ENCODE results near the gene CWF19L1. TPM values are rescaled to one million over a fixed set of nuclear protein-coding genes. Genes with fewer than 3 reads are reported as not detected.

The CWF19L1 gene
- total RNA-seq, 4 donors from 2014 or later = 17.1 to 21.1 (median 19.3) TPM

DNA sequence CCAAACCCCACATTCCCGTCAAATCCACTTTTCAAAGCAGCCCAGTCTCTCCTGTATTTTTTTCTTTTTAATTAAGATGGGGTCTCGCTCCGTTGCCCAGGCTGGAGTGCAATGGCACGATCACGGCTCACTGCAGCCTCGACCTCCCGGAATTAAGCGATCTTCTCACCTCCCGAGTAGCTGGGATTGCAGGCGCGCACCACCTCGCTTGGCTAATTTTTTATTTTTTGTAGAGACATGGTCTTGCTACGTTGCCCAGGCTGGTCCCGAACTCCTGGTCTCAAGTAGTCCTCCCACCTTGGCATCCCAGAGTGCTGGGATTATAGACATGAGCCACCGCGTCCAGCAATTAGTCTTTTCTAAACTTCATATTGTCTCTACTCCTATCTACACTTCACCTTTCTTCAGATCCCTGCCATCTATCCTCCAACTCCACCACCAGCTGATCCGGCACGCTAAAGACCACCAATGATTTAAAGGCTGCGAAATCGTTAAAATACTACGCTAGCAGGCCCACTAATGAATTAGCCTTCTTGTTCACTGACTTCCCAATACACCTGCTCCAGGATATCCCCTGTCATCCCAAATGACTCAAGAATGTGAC lies 37.5 kb downstream of the CWF19L1 start:
- 52 to 57% methylated on average over 21 of the region's 21 CpGs for WGBS, 2 donors
- Histone ChIP-seq H3K9me3 (no peaks in the 10 kb centered on the region), H3K36me3 (peaks cover 10 to 18% of the 10 kb centered on the region in 2 donors), H3K27ac (peak overlapping the region; percentile 19 to 72 (median 56)), H3K4me1 (peaks cover 0 to 13% of the 10 kb centered on the region in 2 donors), H3K4me3 (replicated peaks in 1 of 3) (peak overlapping the region; percentile 83 to 100 (median 97)), H3K27me3 (no peaks in the 10 kb centered on the region)
- intact Hi-C loops (cut with DNase I) = no loop called here
- no peak for TF ChIP-seq POLR2A (IDR thresholded peaks at IDR 0.05)
- TF ChIP-seq, protein P1, sequence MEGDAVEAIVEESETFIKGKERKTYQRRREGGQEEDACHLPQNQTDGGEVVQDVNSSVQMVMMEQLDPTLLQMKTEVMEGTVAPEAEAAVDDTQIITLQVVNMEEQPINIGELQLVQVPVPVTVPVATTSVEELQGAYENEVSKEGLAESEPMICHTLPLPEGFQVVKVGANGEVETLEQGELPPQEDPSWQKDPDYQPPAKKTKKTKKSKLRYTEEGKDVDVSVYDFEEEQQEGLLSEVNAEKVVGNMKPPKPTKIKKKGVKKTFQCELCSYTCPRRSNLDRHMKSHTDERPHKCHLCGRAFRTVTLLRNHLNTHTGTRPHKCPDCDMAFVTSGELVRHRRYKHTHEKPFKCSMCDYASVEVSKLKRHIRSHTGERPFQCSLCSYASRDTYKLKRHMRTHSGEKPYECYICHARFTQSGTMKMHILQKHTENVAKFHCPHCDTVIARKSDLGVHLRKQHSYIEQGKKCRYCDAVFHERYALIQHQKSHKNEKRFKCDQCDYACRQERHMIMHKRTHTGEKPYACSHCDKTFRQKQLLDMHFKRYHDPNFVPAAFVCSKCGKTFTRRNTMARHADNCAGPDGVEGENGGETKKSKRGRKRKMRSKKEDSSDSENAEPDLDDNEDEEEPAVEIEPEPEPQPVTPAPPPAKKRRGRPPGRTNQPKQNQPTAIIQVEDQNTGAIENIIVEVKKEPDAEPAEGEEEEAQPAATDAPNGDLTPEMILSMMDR (IDR thresholded peaks at IDR 0.05) = no peak
- DNase-seq = peak in 1 of 2 donors; percentile 4

DNA sequence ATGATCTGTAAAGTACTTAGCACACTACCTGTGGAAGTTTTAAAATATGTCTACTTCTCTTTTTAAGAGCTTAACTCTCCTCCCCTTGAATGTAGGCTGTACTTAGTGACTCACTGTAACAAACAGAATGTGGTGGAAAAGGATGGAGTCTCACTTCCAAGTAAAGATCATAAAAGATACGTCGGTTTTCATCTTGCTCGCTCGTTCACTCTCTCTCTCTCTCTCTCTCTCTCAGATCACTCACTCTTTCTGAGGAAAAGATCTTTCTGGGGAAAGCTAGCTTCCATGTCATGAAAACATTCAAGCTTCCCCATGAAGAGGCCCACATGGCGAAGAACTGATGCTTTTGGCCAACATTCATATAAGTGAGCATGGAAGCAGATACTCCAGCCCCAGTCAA lies 43.6 kb downstream of the CWF19L1 start:
- Histone ChIP-seq H3K4me1 (peaks cover 0 to 8% of the 10 kb centered on the region in 2 donors), H3K36me3 (peaks cover 10 to 22% of the 10 kb centered on the region in 2 donors), H3K4me3 (replicated peaks in 1 of 3) (no peak overlapping the region), H3K9me3 (no peaks in the 10 kb centered on the region), H3K27ac (no peak overlapping the region), H3K27me3 (no peaks in the 10 kb centered on the region)
- DNase-seq = no peak
- intact Hi-C loops (cut with DNase I) = no loop called here
- TF ChIP-seq, protein P1 (IDR thresholded peaks at IDR 0.05) = no peak
- TF ChIP-seq POLR2A (IDR thresholded peaks at IDR 0.05) = no peak
- 88 to 89% methylated on average over 5 of the region's 5 CpGs for WGBS, 2 donors

DNA sequence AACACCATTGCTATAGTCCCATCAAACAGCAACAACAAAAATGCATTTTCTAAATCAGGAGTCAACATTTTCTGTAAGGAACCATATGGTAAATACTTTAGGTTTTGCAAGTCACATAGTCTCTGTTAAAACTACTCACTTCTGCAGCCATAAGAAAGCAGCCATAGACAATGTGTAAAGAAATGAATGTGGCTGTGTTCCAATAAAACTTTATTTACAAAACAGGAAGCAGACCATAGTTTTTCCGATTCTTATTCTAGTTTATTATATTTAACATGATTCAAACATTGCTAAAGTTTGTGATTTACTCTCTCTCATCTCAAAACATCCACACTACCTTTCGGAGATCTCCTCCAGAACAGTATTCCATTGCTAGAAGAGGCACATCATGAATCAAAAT lies 44.9 kb downstream of the CWF19L1 start:
- H3K4me3 ChIP-seq (replicated peaks in 1 of 3) = no peak overlapping the region
- H3K4me1 ChIP-seq = no peaks in the 10 kb centered on the region
- H3K27me3 ChIP-seq = no peaks in the 10 kb centered on the region
- 98% methylated on average over 2 of the region's 2 CpGs for WGBS, 2 donors
- DNase-seq = no peak
- no peak overlapping the region for H3K27ac ChIP-seq
- no peak for TF ChIP-seq POLR2A (IDR thresholded peaks at IDR 0.05)
- intact Hi-C loops (cut with DNase I) = no loop called here
- H3K9me3 ChIP-seq = no peaks in the 10 kb centered on the region
- H3K36me3 ChIP-seq = peaks cover 23 to 29% of the 10 kb centered on the region in 2 donors

DNA sequence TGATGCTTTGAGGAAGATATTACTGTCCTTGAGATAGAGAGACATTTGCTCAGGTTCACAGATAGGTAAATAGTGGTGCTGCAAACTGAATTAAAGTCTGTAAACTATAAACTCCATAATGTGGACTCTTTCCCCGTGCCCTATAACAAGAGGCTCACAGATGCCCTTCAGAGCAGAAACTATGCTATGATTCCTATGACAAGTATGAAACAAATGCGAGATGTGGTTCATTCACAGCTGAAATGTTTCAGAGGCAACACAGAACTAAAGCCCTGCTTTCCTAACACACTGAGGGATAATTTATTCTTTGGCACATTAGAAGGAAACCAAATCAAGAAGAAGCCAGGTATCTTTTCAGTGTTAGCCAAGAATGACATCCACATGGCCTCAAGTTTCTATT lies 51.4 kb downstream of the CWF19L1 start:
- TF ChIP-seq POLR2A (IDR thresholded peaks at IDR 0.05) = no peak
- TF ChIP-seq, protein P1 (IDR thresholded peaks at IDR 0.05) = no peak
- Histone ChIP-seq H3K27ac (no peak overlapping the region), H3K9me3 (no peaks in the 10 kb centered on the region), H3K27me3 (no peaks in the 10 kb centered on the region), H3K4me3 (replicated peaks in 1 of 3) (no peak overlapping the region), H3K36me3 (peaks cover 31 to 34% of the 10 kb centered on the region in 2 donors), H3K4me1 (no peaks in the 10 kb centered on the region)
- DNase-seq = no peak
- intact Hi-C loops (cut with DNase I) = no loop called here
- 93 to 98% methylated on average over 2 of the region's 2 CpGs for WGBS, 2 donors

DNA sequence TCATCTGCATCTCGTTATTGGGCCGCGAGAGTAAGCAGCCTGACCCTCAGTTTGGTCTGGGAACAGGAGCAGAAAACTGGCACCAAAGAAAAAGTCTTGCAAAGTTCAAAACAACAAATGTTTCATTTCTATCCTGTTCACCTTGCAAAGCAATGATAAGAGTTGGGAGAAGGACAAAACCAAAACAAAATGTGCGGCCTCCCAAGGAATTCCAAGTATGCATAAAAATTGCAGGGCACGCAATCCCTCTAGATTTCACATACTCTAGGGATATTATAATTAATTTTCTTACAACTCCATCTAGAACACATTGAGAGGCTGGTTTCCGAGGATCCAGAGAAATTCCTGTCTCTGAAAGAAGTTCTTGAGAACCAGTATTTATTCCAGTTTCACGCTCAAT lies 58.1 kb downstream of the CWF19L1 start:
- Histone ChIP-seq H3K9me3 (no peaks in the 10 kb centered on the region), H3K27me3 (no peaks in the 10 kb centered on the region), H3K27ac (no peak overlapping the region), H3K4me3 (replicated peaks in 1 of 3) (no peak overlapping the region), H3K36me3 (peaks cover 10 to 18% of the 10 kb centered on the region in 2 donors), H3K4me1 (no peaks in the 10 kb centered on the region)
- TF ChIP-seq, protein P1 (IDR thresholded peaks at IDR 0.05) = no peak
- TF ChIP-seq POLR2A (IDR thresholded peaks at IDR 0.05) = no peak
- intact Hi-C loops (cut with DNase I) = no loop called here
- DNase-seq = no peak
- WGBS, 2 donors = 86 to 93% methylated on average over 7 of the region's 7 CpGs
